HEK293T (cell line): ENCODE measurements around the gene CRB3.
"Not testable (repeated sequence)": the region's sequence is repeated elsewhere in the genome, so short reads cannot be mapped to it uniquely, and the experiment has no call there.

ENCODE experiments used
- CTCF ChIA-PET: fragments of 350-600 bp; formaldehyde crosslinking; extraction: SDS; loops from one replicate; lab custom pipeline; 2021; ENCODE audit warnings: antibody characterized with exemption, inconsistent platforms; lab: Yijun Ruan, JAX
- POLR2A ChIA-PET: fragments of 350-600 bp; formaldehyde crosslinking; extraction: SDS; loops from one replicate; lab custom pipeline; 2020; ENCODE audit warnings: antibody characterized with exemption, inconsistent platforms; lab: Yijun Ruan, JAX
- DNase-seq: peaks from one replicate; pipeline ENCODE4 v3.0.0; 2012; ENCODE audit warnings: mixed read lengths; ENCODE audit errors: extremely low spot score
- ARNT ChIP-seq: fragments of 450-650 bp; IDR thresholded peaks from 2 replicates; pipeline ENCODE4 v1.6.1; 2017; ENCODE audit warnings: mild to moderate bottlenecking
- BHLHE40 ChIP-seq: fragments of 450-650 bp; IDR thresholded peaks from 2 replicates; pipeline ENCODE4 v1.6.1; 2016; ENCODE audit warnings: mild to moderate bottlenecking, moderate library complexity, borderline replicate concordance
- CTBP1 ChIP-seq: fragments of 450-650 bp; IDR thresholded peaks from 2 replicates; pipeline ENCODE4 v1.6.1; 2016; ENCODE audit warnings: borderline replicate concordance
- ELF4 ChIP-seq: fragments of 450-650 bp; IDR thresholded peaks from 2 replicates; pipeline ENCODE4 v1.6.1; 2017; ENCODE audit warnings: antibody characterized with exemption
- FOXA1 ChIP-seq: fragments of 450-650 bp; IDR thresholded peaks from 2 replicates; pipeline ENCODE4 v1.6.1; 2016; ENCODE audit warnings: mild to moderate bottlenecking
- FOXK2 ChIP-seq: fragments of 450-650 bp; IDR thresholded peaks from 2 replicates; pipeline ENCODE4 v1.6.1; 2016; ENCODE audit warnings: mild to moderate bottlenecking
- FOXM1 ChIP-seq: fragments of 450-650 bp; IDR thresholded peaks from 2 replicates; pipeline ENCODE4 v1.6.1; 2017; ENCODE audit warnings: mild to moderate bottlenecking, borderline replicate concordance
- HDGF ChIP-seq: fragments of 450-650 bp; IDR thresholded peaks from 2 replicates; pipeline ENCODE4 v1.6.1; 2017; ENCODE audit warnings: antibody characterized with exemption, borderline replicate concordance
- L3MBTL2 ChIP-seq: fragments of 450-650 bp; conservative IDR thresholded peaks from 2 replicates; pipeline ENCODE4 v1.6.1; 2016; ENCODE audit warnings: mild to moderate bottlenecking
- LEF1 ChIP-seq: fragments of 450-650 bp; IDR thresholded peaks from 2 replicates; pipeline ENCODE4 v1.6.1; 2017; ENCODE audit warnings: mild to moderate bottlenecking, borderline replicate concordance
- NFRKB ChIP-seq: fragments of 450-650 bp; IDR thresholded peaks from 2 replicates; pipeline ENCODE4 v1.6.1; 2016; ENCODE audit warnings: mild to moderate bottlenecking, moderate library complexity
- PKNOX1 ChIP-seq: fragments of 450-650 bp; IDR thresholded peaks from 2 replicates; pipeline ENCODE4 v1.6.1; 2016
- SP1 ChIP-seq: fragments of 450-650 bp; IDR thresholded peaks from 2 replicates; pipeline ENCODE4 v1.6.1; 2017
- SUZ12 ChIP-seq: fragments of 450-650 bp; IDR thresholded peaks from 2 replicates; pipeline ENCODE4 v1.6.1; 2016; ENCODE audit warnings: mild to moderate bottlenecking
- TARDBP ChIP-seq: fragments of 450-650 bp; IDR thresholded peaks from 2 replicates; pipeline ENCODE4 v1.6.1; 2016
- ZNF384 ChIP-seq: fragments of 450-650 bp; IDR thresholded peaks from 2 replicates; pipeline ENCODE4 v1.6.1; 2016

The CRB3 gene

GRCh38 chr19:6425732-6426620 is 38.1 kb upstream of the CRB3 start:
- ChIA-PET POLR2A (interaction anchor here (0.8 to 2.4 kb wide), 9 partner anchors 10 to 65 kb away, joined by 3 to 14 read pairs (median 6); partner anchors contain the start of genes ALKBH7, CLPP, GTF2F1 and SLC25A23), CTCF (interaction anchor here (0.6 kb wide), 1 partner anchor 374 kb away, joined by 3 read pairs; no protein-coding TSS in a partner anchor)
- DNase-seq: no peak
- TF ChIP-seq ARNT: no peak
- TF ChIP-seq L3MBTL2: peak; percentile 52
- TF ChIP-seq SP1: no peak
- TF ChIP-seq NFRKB: no peak

GRCh38 chr19:6427131-6427530 is 36.9 kb upstream of the CRB3 start:
- POLR2A ChIA-PET: no interaction called here
- CTCF ChIA-PET: no interaction called here
- DNase-seq: no peak
- TF ChIP-seq FOXM1 (no peak), FOXA1 (no peak), L3MBTL2 (no peak), ELF4 (no peak)

DNA sequence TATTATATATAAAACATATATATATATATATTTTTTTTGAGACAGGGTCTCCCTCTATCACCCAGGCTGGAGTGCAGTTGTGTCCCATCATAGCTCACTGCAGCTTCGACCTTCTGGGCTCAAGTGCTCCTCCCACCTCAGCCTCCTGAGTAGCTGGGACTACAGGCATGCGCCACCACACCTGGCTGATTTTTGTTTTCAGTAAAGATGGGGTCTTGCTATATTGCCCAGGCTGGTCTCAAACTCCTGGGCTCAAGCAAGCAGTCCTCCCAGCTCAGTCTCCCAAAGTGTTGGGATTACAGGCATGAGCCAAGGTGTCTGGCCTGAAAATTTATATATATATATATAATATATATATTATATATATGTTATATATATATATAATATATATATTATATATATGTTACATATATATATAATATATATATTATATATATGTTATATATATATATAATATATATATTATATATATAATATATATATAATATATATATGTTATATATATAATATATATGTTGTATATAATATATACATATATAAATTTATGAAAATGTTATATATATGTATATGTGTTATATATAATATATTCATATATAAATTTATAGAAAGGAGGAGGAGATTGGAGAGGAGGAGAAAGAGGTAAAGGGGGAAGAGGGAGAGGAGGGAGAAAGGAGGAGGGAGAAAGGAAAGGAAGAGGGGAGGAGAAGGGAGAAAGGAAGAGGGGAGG is 35.2 kb upstream of the CRB3 start:
- POLR2A ChIA-PET, DNase-seq, CTCF ChIA-PET: not testable (repeated sequence)

GRCh38 chr19:6429419-6430221 is 34.5 kb upstream of the CRB3 start:
- POLR2A ChIA-PET: no interaction called here

DNA sequence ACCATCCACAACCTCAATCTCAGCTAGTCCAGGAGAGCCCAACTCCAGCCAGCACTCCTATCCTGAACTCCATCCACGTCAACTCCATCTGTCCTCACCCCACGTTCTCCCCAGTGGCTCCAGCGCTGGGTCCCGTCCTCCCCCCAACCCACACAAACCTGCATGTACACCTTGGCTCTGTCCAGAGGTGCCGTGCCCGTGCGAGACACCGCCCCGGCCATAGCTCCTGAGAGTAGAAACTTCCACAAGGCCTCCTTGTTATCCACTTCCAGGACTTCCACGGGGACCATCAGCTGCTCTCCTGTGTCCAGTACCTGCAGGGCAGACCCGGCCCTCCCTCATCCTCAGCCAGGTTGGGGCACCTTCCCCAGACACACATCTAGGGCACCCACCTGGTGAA is 32.2 kb upstream of the CRB3 start:
- ChIA-PET POLR2A (no interaction called here), CTCF (no interaction called here)
- DNase-seq: no peak
- TF ChIP-seq PKNOX1: no peak
- no peak for TF ChIP-seq ELF4
- TF ChIP-seq CTBP1: no peak
- no peak for TF ChIP-seq FOXK2
- TF ChIP-seq LEF1: no peak
- no peak for TF ChIP-seq FOXM1
- no peak for TF ChIP-seq ARNT
- TF ChIP-seq FOXA1: no peak
- no peak for TF ChIP-seq NFRKB
- no peak for TF ChIP-seq BHLHE40
- TF ChIP-seq TARDBP: no peak

More at GRCh38 chr19:6429419-6430221, 34.5 kb upstream of the CRB3 start:
- no peak for TF ChIP-seq FOXA1
- no peak for TF ChIP-seq ZNF384
- TF ChIP-seq BHLHE40: no peak
- no peak for TF ChIP-seq CTBP1
- TF ChIP-seq TARDBP: no peak
- TF ChIP-seq SP1: no peak
- no peak for TF ChIP-seq FOXK2
- no peak for DNase-seq
- CTCF ChIA-PET: no interaction called here

GRCh38 chr19:6433165-6433564 is 30.9 kb upstream of the CRB3 start:
- ChIA-PET CTCF (no interaction called here), POLR2A (interaction anchor here (1.3 kb wide), 1 partner anchor 8 kb away, joined by 3 read pairs; the partner anchor contains the start of gene KHSRP)
- no peak for DNase-seq
- TF ChIP-seq SUZ12: no peak
- no peak for TF ChIP-seq ARNT
- no peak for TF ChIP-seq ZNF384
- no peak for TF ChIP-seq CTBP1
- TF ChIP-seq PKNOX1: no peak
- no peak for TF ChIP-seq ELF4
- TF ChIP-seq TARDBP: no peak
- no peak for TF ChIP-seq HDGF
- TF ChIP-seq SP1: no peak

DNA sequence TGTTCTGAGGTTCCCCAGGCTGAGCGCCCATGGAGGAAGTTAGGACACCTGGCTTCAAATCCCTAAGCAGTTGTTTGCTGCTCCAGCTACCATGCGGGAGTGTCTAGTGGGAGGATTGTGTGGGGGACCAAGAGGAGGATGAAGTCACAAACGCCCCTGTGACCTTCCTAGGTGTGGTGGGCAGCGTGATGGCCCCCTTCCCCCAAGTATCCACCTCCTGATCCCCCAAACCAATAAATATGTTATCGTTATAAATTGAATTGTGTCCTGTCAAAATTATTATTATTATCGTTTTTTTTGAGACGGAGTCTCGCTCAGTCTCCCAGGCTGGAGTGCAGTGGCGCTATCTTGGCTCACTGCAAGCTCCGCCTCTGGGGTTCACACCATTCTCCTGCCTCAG is 30.4 kb upstream of the CRB3 start, which contains the start of gene SLC25A41:
TSS of gene SLC25A41 (minus strand) at position 101 of the 400 bp plus-strand sequence. CDS start at position 31, 70 bp downstream.
- TF ChIP-seq BHLHE40: no peak
- TF ChIP-seq LEF1: no peak
- CTCF ChIA-PET: no interaction called here
- no peak for DNase-seq
- POLR2A ChIA-PET: interaction anchor here (1.3 kb wide), 1 partner anchor 9 kb away, joined by 3 read pairs; the partner anchor contains the start of gene KHSRP
